Dendritic cell treated with granulocyte-macrophage colony-stimulating factor and Interleukin-4, amounts not matched to agents 40 ng/mL and 50 ng/mL, for 4 days (primary cell): Measurements from ENCODE around the gene ARHGEF17.

ENCODE experiments used
- H3K27ac Mint-ChIP-seq: one replicate; pipeline ENCODE4 v1.8.0; 2022; ENCODE audit warnings: mild to moderate bottlenecking, mixed read lengths
- H3K27me3 Mint-ChIP-seq: one replicate; pipeline ENCODE4 v1.8.0; 2022; ENCODE audit warnings: mild to moderate bottlenecking, mixed read lengths
- H3K36me3 Mint-ChIP-seq: one replicate; pipeline ENCODE4 v1.8.0; 2022; ENCODE audit warnings: low read depth, mixed read lengths
- H3K4me1 Mint-ChIP-seq: one replicate; pipeline ENCODE4 v1.8.0; 2022; ENCODE audit warnings: low read depth, mixed read lengths
- H3K4me3 Mint-ChIP-seq: one replicate; pipeline ENCODE4 v1.8.0; 2022; ENCODE audit warnings: mild to moderate bottlenecking, moderate library complexity, mixed read lengths
- H3K9me3 Mint-ChIP-seq: one replicate; pipeline ENCODE4 v1.8.0; 2022; ENCODE audit warnings: mixed read lengths
- intact Hi-C: fragments of 100-400 bp; cut with micrococcal nuclease; formaldehyde crosslinking; loops from one replicate; pipeline ENCODE4 v1.15.0; 2022

Gene ARHGEF17

DNA sequence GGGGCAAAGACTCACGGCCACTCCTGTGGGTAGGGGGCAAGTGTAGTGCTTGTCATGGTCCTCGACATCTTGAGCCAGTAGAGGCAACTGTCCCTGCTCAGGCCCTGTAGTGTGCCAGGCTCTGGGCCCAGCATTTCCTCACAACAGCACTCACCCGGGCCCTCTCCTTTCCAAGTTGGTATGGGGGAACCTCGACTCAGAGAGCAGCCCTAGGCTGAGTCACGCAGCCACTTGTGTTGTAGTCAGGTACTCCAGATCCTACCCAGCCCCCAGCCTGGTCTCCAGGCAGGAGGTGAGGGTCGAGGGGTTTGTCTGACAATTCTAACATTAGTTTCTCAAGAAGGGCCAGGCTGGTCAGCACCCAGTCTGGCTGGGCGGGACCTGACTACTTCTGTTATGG is 72.3 kb downstream of the ARHGEF17 start:
- H3K36me3 Mint-ChIP-seq: peaks cover 88% of the 10 kb centered on the region
- H3K9me3 Mint-ChIP-seq: no peaks in the 10 kb centered on the region
- no peaks in the 10 kb centered on the region for H3K27me3 Mint-ChIP-seq
- intact Hi-C loops: no loop called here
- H3K4me3 Mint-ChIP-seq: peak overlapping the region; percentile 84
- H3K27ac Mint-ChIP-seq: peak overlapping the region; percentile 86
- peaks cover 83% of the 10 kb centered on the region for H3K4me1 Mint-ChIP-seq

DNA sequence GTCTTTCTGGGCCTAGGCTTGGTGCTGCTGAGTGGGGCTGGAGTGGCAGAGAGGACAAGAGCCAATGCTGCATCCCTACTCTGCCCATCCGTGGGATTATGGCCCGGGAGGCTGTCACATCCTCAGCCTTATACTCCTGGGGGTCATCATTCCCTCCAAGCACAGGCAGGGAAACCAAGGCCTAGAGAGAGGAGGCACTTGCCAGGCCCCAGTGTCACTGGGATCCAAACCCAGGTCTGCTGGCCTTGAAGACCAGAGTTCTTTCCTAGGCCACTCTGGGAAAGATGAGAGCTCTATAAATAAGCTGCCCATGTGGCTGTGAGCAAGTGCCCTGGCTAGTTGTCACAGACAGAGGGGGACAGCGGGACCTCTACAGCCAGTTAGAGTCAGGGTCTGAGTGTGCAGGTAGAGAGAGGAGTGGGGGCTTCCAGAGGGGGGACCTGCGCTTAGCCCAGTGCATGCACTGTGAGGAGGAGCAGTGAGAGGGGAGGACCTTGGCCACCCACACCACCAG is 72.9 kb downstream of the ARHGEF17 start:
- peak overlapping the region; percentile 86 for H3K27ac Mint-ChIP-seq
- H3K27me3 Mint-ChIP-seq: no peaks in the 10 kb centered on the region
- H3K4me1 Mint-ChIP-seq: peaks cover 83% of the 10 kb centered on the region
- H3K9me3 Mint-ChIP-seq: no peaks in the 10 kb centered on the region
- intact Hi-C loops: no loop called here
- peak overlapping the region; percentile 84 for H3K4me3 Mint-ChIP-seq
- peaks cover 95% of the 10 kb centered on the region for H3K36me3 Mint-ChIP-seq

DNA sequence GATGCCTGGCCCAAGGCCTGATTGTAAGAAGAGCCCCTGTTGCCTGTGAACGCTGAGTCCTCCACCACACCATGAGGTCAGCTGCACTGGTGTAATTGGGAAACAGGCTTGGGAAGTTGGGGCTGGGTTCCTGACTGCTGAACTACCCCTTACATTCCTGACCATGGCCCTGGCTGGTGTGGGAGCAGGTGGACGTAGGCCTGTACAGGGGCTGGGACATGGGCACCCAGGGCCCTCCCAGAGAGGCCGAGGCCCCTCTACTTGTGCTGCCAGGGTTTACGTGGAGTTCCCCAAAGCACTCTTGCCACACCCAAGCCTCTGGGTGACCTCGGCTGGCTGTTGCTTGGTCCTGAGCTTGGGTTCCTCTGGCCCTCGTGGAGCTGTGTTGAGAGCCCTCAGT is 73.5 kb downstream of the ARHGEF17 start:
- Mint-ChIP-seq H3K27me3 (no peaks in the 10 kb centered on the region), H3K9me3 (no peaks in the 10 kb centered on the region), H3K36me3 (peaks cover 99% of the 10 kb centered on the region), H3K4me3 (peak overlapping the region; percentile 84), H3K27ac (peak overlapping the region; percentile 86), H3K4me1 (peaks cover 89% of the 10 kb centered on the region)
- intact Hi-C loops: no loop called here

DNA sequence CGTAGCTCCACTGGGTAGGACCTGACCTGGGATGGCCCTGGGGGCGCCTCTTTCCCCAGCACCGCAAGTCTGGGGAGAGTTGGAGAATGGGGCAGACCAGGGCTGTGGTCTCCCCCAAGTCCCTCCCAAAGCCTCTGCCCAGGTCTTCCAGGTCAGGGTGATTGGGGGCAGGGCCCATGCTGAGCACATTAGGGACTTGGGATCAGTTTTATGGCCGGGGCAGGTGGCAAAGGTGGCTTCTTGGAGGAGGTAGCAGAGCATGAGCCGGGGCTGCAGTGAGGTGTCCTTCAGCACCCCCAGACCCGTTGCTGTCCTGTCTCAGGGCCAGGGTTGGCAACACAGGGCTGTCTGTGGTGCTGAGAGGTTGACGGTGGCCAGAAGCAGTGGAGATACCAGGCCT is 74.1 kb downstream of the ARHGEF17 start:
- Mint-ChIP-seq H3K4me3 (peak overlapping the region; percentile 84), H3K4me1 (peaks cover 93% of the 10 kb centered on the region), H3K36me3 (peaks cover 97% of the 10 kb centered on the region), H3K27me3 (no peaks in the 10 kb centered on the region), H3K9me3 (no peaks in the 10 kb centered on the region), H3K27ac (peak overlapping the region; percentile 86)
- intact Hi-C loops: no loop called here

- Mint-ChIP-seq H3K27ac (peak overlapping the region; percentile 86), H3K27me3 (no peaks in the 10 kb centered on the region), H3K4me1 (peaks cover 98% of the 10 kb centered on the region), H3K36me3 (peaks cover 97% of the 10 kb centered on the region), H3K4me3 (peak overlapping the region; percentile 84), H3K9me3 (no peaks in the 10 kb centered on the region)
- intact Hi-C loops: no loop called here
These were observed 74.7 kb downstream of the ARHGEF17 start for GRCh38 chr11:73382747-73383146.

DNA sequence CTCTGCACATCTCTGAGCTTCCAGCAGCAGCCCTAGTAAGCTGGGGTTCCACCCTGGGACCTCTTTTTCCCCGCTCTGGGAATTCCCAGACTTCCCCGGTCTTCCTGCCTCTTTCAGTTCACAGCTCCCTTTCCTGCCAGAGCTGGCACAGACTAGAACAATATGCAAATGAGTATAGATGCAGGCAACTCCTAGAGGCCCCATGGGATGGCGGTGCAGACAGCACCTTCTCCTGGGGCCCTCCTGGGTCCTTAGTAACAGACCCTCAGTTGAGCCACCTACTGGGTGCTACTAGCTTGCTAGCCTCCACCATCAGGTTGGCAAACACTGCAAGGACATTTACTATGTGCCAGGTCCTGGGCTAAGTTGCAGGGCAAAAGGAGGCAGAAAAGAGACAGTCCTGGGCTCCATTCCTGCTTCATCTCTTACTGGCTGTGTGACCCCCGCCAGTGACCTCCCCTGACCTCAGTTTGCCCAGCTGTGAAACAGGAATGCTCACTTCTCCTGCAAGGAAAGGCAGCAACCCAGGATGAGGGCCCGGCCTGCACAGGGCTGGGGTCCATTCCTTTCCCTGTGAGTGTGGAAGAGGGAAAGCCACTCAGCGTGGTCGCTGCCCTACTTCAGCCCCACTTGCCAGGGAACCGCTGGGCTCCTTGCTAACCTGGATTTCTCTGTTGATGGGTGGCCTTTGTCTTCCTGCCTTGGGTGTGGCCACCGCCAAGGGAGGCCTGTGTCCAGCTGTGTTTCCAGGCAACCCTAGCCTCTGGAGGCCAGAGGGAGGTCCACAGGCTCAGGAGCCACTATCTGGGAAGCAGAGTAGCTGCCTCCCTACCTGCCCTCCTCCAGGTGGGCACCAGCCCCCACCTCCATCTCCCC is 75.4 kb downstream of the ARHGEF17 start:
- intact Hi-C loops: no loop called here
- H3K27ac Mint-ChIP-seq: peak overlapping the region; percentile 86
- no peaks in the 10 kb centered on the region for H3K9me3 Mint-ChIP-seq
- H3K4me3 Mint-ChIP-seq: peak overlapping the region; percentile 84
- no peaks in the 10 kb centered on the region for H3K27me3 Mint-ChIP-seq
- peaks cover 98% of the 10 kb centered on the region for H3K4me1 Mint-ChIP-seq
- peaks cover 97% of the 10 kb centered on the region for H3K36me3 Mint-ChIP-seq

DNA sequence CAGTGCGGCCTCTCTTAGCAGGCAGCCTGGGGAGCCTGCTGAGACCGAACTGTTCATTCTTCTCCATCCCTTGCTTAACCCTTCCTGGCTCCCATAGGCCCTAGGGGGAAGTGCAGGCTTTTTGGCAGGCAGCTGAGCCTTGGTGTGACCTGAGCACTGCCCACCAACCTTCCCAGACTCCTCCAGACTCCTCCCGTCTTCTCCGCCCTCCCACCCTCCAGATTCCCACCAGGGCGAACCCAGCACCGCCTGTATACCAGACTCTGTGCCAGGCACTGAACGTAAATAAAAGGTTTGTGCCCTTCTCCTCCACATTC is 76.0 kb downstream of the ARHGEF17 start:
- intact Hi-C loops: no loop called here
- Mint-ChIP-seq H3K9me3 (no peaks in the 10 kb centered on the region), H3K4me1 (peaks cover 98% of the 10 kb centered on the region), H3K36me3 (peaks cover 97% of the 10 kb centered on the region), H3K27me3 (no peaks in the 10 kb centered on the region), H3K4me3 (peak overlapping the region; percentile 84), H3K27ac (peak overlapping the region; percentile 86)

DNA sequence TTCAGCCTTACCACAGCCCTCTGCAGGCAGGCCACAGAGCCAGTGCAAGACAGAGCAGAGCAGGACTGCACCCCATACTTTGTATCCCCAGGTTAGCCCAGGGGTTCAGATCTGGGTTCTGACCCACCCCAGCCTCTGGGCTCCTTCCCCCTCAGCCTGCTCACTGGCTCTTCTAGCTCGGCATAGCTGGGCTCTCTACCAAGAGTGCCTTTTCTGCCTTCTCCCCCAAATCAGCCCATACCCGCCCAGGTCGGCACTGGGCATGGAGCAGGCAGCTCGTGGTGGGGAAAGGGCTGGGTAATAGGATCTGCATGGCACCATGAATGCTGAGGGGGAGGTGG is 76.4 kb downstream of the ARHGEF17 start:
- intact Hi-C loops: no loop called here
- H3K36me3 Mint-ChIP-seq: peaks cover 97% of the 10 kb centered on the region
- peaks cover 98% of the 10 kb centered on the region for H3K4me1 Mint-ChIP-seq
- peak overlapping the region; percentile 84 for H3K4me3 Mint-ChIP-seq
- no peaks in the 10 kb centered on the region for H3K9me3 Mint-ChIP-seq
- H3K27me3 Mint-ChIP-seq: no peaks in the 10 kb centered on the region
- H3K27ac Mint-ChIP-seq: peak overlapping the region; percentile 86

- Mint-ChIP-seq H3K4me3 (peak overlapping the region; percentile 84), H3K36me3 (peaks cover 97% of the 10 kb centered on the region)
These were observed 77.0 kb downstream of the ARHGEF17 start for GRCh38 chr11:73384872-73385689.

GRCh38 chr11:73386016-73386415 is 77.9 kb downstream of the ARHGEF17 start:
- H3K9me3 Mint-ChIP-seq: no peaks in the 10 kb centered on the region
- H3K36me3 Mint-ChIP-seq: peaks cover 97% of the 10 kb centered on the region
- intact Hi-C loops: loop anchor here (5.0 kb wide), 1 partner anchor 79 kb away; the partner anchor contains the start of gene ARHGEF17
- peak overlapping the region; percentile 86 for H3K27ac Mint-ChIP-seq
- peak overlapping the region; percentile 84 for H3K4me3 Mint-ChIP-seq
- H3K4me1 Mint-ChIP-seq: peaks cover 97% of the 10 kb centered on the region
- no peaks in the 10 kb centered on the region for H3K27me3 Mint-ChIP-seq

More at GRCh38 chr11:73384872-73385689, 77.0 kb downstream of the ARHGEF17 start:
- intact Hi-C loops: loop anchor here (5.0 kb wide), 1 partner anchor 78 kb away; the partner anchor contains the start of gene ARHGEF17
- peaks cover 98% of the 10 kb centered on the region for H3K4me1 Mint-ChIP-seq
- no peaks in the 10 kb centered on the region for H3K27me3 Mint-ChIP-seq
- peak overlapping the region; percentile 86 for H3K27ac Mint-ChIP-seq
- no peaks in the 10 kb centered on the region for H3K9me3 Mint-ChIP-seq

DNA sequence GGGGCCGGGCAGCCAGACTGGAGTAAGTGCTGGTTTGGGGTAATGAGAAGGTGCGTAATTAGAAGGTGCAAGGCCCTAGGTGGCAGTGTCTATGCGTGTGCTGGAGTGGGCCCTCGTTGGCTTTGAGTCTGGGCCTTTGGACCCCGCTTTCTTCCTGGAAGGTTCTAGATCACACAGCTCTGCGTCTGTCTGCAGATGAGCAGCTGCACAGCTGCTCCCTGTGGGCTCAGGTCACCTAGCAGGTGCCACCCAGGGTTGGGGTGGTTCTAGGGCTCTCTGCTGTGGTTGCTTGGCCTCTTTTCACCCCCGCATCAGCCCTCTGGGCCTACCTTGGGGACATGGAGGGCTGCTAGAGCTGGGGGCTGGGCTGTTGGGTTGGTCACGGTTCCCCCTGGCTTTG is 78.5 kb downstream of the ARHGEF17 start:
- no peaks in the 10 kb centered on the region for H3K27me3 Mint-ChIP-seq
- peak overlapping the region; percentile 84 for H3K4me3 Mint-ChIP-seq
- peak overlapping the region; percentile 86 for H3K27ac Mint-ChIP-seq
- peaks cover 97% of the 10 kb centered on the region for H3K4me1 Mint-ChIP-seq
- H3K36me3 Mint-ChIP-seq: peaks cover 97% of the 10 kb centered on the region
- no peaks in the 10 kb centered on the region for H3K9me3 Mint-ChIP-seq
- intact Hi-C loops: loop anchor here (5.0 kb wide), 1 partner anchor 79 kb away; the partner anchor contains the start of gene ARHGEF17

DNA sequence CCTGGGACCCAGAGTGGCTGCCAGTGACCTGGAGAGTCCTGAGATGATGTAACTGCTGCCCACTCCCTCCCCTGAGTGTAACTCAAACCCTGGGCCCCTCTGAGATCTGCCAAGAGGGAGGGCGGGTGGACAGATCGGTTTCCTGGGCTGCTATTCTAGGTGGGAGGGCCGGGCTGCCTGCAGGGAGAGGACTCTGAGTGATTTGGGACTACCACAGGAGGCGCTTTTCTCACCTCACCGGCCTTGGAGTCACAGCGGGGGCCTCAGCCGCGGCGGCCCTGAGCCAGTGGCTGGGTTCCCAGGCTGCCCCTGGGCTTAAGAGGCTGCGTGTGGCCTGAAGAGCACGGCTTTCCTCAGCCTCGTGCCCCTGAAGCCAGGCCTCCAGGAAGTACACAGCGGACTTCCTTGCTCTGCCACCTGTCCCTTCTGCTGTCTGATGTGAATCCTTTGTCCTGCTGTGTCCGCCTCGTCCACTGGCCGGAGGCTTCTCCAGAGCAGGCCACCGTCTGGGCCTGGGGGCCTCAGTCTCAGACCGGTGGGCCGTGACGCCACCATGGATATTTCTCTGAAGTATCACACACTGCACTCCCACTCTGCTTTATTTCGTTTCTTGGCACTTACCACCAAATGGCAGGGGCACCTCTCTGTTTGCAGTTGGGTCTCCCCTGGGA is 79.7 kb downstream of the ARHGEF17 start:
- Mint-ChIP-seq H3K27me3 (no peaks in the 10 kb centered on the region), H3K4me1 (peaks cover 97% of the 10 kb centered on the region), H3K9me3 (no peaks in the 10 kb centered on the region), H3K27ac (peak overlapping the region; percentile 86), H3K4me3 (peak overlapping the region; percentile 84), H3K36me3 (peaks cover 97% of the 10 kb centered on the region)
- intact Hi-C loops: loop anchor here (5.0 kb wide), 1 partner anchor 80 kb away; the partner anchor contains the start of gene ARHGEF17

DNA sequence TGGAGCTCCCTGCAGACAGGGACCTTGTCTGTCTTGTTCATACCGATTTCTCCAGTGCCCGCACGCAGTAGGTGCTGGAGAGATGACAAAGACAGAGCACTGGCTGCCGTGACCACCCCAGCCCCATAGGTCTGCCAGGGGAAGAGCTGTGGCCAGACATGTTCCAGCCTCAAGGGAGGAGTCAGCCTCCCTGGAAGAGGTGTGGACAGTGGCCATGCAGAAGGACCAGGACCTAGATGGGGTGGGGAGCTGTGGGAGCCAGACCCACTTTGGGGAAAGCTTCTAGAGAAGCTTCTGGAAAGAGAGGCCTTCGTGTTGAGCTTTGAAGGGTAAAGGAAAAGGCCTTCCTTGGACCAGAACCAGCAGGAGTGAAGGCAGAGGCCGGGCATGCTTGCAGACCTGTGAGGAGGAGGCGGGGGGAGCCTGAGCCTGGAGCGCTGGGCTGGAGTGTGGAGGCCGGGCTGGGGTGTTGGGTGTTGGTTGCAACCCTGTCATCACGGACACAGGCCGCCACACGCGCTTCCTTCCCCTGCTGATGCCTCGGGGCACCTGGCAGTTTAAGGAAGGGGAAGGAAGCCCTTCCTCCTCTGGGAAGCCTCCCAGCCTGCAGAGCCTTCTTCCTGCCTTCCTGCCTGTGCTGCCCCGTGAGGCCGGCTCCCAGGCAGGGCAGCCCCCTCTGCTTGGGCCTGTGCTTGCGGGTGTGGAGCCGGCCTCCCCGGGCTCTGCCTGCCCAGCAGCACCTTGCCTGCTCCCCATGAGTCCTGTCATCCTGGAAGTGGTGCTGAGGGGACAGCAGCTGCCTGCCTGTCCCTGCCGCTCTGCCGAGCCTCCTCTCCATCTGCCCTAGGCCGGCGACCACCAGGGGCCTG is 80.4 kb downstream of the ARHGEF17 start:
- Mint-ChIP-seq H3K27me3 (no peaks in the 10 kb centered on the region), H3K9me3 (no peaks in the 10 kb centered on the region), H3K36me3 (peaks cover 97% of the 10 kb centered on the region), H3K27ac (peak overlapping the region; percentile 86), H3K4me1 (peaks cover 97% of the 10 kb centered on the region), H3K4me3 (peak overlapping the region; percentile 84)
- intact Hi-C loops: loop anchor here (5.0 kb wide), 1 partner anchor 81 kb away; the partner anchor contains the start of gene ARHGEF17
